ENCODE results near the gene IGSF9.

- TF ChIP-seq GATA2 (IDR thresholded peaks at IDR 0.05; ENCODE audit: low read depth, low read length) (no peak), GATA3 (IDR thresholded peaks at IDR 0.05; ENCODE audit: low read depth, low read length) (no peak)
Measured at GRCh38 chr1:159982280-159982679, 36.9 kb upstream of the IGSF9 start.

Measured in SH-SY5Y (cell line).